A673 (cell line): ENCODE data around the gene RASL10A. TPM values are rescaled to one million over a fixed set of nuclear protein-coding genes. Genes with fewer than 3 reads are reported as not detected.

Experiments
- BruUV-seq: library from RNA; stranded (reverse); fragments of 400-500 nt; replicated peaks from 2 replicates; lab custom pipeline; 2021; lab: Mats Ljungman, UMichigan
- CTCF ChIA-PET: fragments of 300-600 bp; sonication (Branson Sonifier 250); formaldehyde crosslinking; loops from one replicate; lab custom pipeline; 2022; ENCODE audit warnings: antibody characterized with exemption; lab: Charles Lee
- POLR2A ChIA-PET: fragments of 300-600 bp; sonication (Branson Sonifier 250); formaldehyde crosslinking; loops from one replicate; lab custom pipeline; 2022; ENCODE audit warnings: antibody characterized with exemption; ENCODE audit not compliant: low non-redundant PET; lab: Charles Lee
- DNase-seq: peaks from one replicate; pipeline ENCODE4 v3.0.0-alpha.2; 2015; ENCODE audit warnings: low spot score
- H3K27ac ChIP-seq: fragments of 200-600 bp; sonication (generic); 2 replicates; pipeline ENCODE4 v1.5.1; 2016; ENCODE audit warnings: mixed run types, low read depth, mild to moderate bottlenecking, mixed read lengths, antibody characterized with exemption, low read length; ENCODE audit not compliant: poor library complexity, severe bottlenecking
- H3K27me3 ChIP-seq: fragments of 200-600 bp; sonication (generic); replicated peaks from 2 replicates; pipeline ENCODE4 v1.6.1; 2017; ENCODE audit warnings: mixed run types, low read depth, mild to moderate bottlenecking, mixed read lengths, antibody characterized with exemption, low read length; ENCODE audit not compliant: insufficient read depth, poor library complexity
- H3K36me3 ChIP-seq: fragments of 200-600 bp; sonication (generic); 2 replicates; pipeline ENCODE4 v1.6.1; 2016; ENCODE audit warnings: mixed run types, mild to moderate bottlenecking, mixed read lengths, antibody characterized with exemption, low read length; ENCODE audit not compliant: insufficient read depth, poor library complexity, severe bottlenecking
- H3K4me1 ChIP-seq: fragments of 200-600 bp; sonication (generic); 2 replicates; pipeline ENCODE4 v1.6.1; 2017; ENCODE audit warnings: mixed run types, mild to moderate bottlenecking, mixed read lengths, antibody characterized with exemption, low read length; ENCODE audit not compliant: insufficient read depth, poor library complexity, severe bottlenecking
- H3K4me3 ChIP-seq: fragments of 200-600 bp; sonication (generic); 2 replicates; pipeline ENCODE4 v1.5.1; 2016; ENCODE audit warnings: low read depth, mixed run types, mild to moderate bottlenecking, mixed read lengths, low read length; ENCODE audit not compliant: poor library complexity, severe bottlenecking
- H3K9me3 ChIP-seq: fragments of 200-600 bp; sonication (generic); 2 replicates; pipeline ENCODE4 v1.6.1; 2016; ENCODE audit warnings: mixed run types, low read depth, mild to moderate bottlenecking, mixed read lengths, antibody characterized with exemption, low read length; ENCODE audit not compliant: poor library complexity, severe bottlenecking
- EZH2 ChIP-seq: fragments of 200-600 bp; sonication (generic); IDR thresholded peaks from 2 replicates; pipeline ENCODE4 v1.6.1; 2017; ENCODE audit warnings: borderline replicate concordance, low read depth, mild to moderate bottlenecking, mixed read lengths, antibody characterized with exemption, low read length; ENCODE audit not compliant: poor library complexity, severe bottlenecking
- intact Hi-C: fragments of 100-400 bp; cut with micrococcal nuclease; formaldehyde crosslinking; loops from one replicate; pipeline ENCODE4 v1.10.0; 2022; ENCODE audit not compliant: unreplicated experiment
- total RNA-seq: library from RNA; stranded (reverse); gene quantifications from 2 replicates; pipeline ENCODE4 v1.2.3, GENCODE V29; 2021
- TF ChIP-seq, protein P1 (sequence below): fragments of 300-800, 200-600 bp; sonication (generic); conservative IDR thresholded peaks from 2 replicates; pipeline ENCODE4 v1.5.1; 2017; ENCODE audit warnings: low read depth, mild to moderate bottlenecking, antibody characterized with exemption, low read length, moderate library complexity, mixed read lengths

Gene RASL10A
- total RNA-seq, 1 experiment from 2014 or later, result not detected

DNA sequence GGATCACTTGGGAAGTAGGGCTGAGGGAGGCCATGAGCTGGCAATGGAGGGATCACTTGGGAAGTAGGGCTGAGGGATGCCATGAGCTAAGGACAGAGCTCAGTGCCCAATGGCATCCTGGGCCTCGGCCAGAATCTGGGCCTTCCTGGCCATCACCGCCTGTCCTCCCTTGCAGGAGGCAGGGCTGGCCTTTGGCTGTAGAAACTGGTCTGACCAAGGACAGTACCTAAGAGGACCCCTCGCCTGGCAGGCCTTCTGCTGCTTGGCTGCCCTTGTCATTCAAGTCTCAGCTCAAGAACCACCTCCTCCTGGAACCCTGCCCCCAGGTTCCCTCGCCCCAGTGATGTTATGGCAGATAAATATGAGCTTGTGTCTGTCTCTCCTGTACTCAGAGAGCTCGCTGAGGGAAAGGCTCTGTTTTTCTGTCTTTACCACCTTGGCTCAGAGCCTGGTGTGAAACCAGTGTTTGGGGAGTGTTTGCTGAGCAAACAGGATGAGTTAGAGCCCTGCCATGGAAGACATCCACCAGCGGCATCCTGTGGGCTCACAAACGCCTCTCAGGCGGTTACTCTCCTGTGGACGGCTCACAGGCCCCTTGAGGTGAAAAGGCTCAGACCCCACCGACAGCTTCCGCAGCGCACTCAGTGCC lies 19.3 kb upstream of the RASL10A start:
- H3K36me3 ChIP-seq, result peaks cover 3% of the 10 kb centered on the region
- POLR2A ChIA-PET, result no interaction called here

DNA sequence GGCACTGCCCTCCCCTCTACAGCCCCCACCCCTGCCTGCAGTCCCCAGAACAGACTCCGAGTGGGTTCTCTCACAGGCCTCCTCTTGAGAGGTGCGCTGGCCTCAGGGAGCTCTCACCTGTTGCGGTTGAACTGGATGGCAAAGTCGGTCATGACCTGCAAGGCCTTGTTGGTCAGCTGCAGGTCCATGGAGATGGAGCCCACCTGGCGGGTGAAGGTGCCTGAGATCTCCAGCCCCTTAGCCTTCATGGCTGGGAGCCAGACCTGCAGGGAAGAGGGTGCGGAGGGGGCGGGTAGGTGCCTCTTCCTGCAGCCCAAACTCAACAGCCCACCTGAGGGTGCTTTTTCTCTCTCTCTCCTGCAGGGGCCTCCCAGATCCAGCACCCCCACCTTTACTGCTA lies 18.7 kb upstream of the RASL10A start:
- ChIA-PET CTCF (no interaction called here), POLR2A (no interaction called here)
- Histone ChIP-seq H3K27me3 (no peaks in the 10 kb centered on the region), H3K27ac (no peak overlapping the region), H3K4me1 (peaks cover 6% of the 10 kb centered on the region), H3K9me3 (no peaks in the 10 kb centered on the region), H3K36me3 (peaks cover 3% of the 10 kb centered on the region), H3K4me3 (no peak overlapping the region)
- no peak for DNase-seq
- TF ChIP-seq EZH2, result no peak
- BruUV-seq, result no TSS peak
- intact Hi-C loops, result no loop called here

More for the DNA sequence above, 19.3 kb upstream of the RASL10A start:
- Histone ChIP-seq H3K9me3 (no peaks in the 10 kb centered on the region), H3K27ac (no peak overlapping the region), H3K4me3 (no peak overlapping the region), H3K27me3 (no peaks in the 10 kb centered on the region), H3K4me1 (peaks cover 6% of the 10 kb centered on the region)
- CTCF ChIA-PET, result no interaction called here
- TF ChIP-seq, protein P1, sequence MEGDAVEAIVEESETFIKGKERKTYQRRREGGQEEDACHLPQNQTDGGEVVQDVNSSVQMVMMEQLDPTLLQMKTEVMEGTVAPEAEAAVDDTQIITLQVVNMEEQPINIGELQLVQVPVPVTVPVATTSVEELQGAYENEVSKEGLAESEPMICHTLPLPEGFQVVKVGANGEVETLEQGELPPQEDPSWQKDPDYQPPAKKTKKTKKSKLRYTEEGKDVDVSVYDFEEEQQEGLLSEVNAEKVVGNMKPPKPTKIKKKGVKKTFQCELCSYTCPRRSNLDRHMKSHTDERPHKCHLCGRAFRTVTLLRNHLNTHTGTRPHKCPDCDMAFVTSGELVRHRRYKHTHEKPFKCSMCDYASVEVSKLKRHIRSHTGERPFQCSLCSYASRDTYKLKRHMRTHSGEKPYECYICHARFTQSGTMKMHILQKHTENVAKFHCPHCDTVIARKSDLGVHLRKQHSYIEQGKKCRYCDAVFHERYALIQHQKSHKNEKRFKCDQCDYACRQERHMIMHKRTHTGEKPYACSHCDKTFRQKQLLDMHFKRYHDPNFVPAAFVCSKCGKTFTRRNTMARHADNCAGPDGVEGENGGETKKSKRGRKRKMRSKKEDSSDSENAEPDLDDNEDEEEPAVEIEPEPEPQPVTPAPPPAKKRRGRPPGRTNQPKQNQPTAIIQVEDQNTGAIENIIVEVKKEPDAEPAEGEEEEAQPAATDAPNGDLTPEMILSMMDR, result no peak
- no peak for TF ChIP-seq EZH2
- DNase-seq, result no peak
- intact Hi-C loops, result no loop called here
- no TSS peak for BruUV-seq

DNA sequence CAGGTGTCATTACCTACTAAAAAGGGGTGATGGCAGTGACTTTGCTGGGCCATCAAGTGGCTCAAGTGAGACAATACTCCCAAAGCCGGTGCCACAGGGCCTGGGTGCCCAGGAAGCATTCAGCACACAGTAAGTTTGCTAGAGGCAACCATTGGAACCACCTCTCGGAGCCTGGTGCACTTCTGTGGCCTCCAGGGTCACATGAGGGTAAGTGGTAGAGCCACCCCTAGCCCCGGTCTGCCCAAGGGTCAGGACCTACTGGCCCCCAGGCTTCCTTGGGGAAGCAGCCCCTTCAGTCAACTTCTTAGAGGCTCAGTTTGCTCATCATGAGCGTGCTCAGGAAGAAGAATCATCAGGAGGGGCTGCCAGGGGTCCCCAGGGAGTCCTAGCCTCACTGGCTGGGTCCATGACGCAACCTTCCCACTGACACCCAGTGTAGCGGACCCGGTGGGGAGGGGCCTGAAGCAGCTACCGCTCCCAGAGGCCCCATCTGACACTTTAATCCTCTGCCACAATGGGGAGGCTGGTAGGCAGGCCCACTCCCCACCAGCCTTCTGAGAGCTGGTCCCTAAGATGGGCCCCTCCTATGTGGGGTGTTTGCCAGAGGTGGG lies 17.5 kb upstream of the RASL10A start:
- DNase-seq, result peak; percentile 54
- POLR2A ChIA-PET, result no interaction called here
- BruUV-seq, result no TSS peak

More for the DNA sequence above, 17.5 kb upstream of the RASL10A start:
- Histone ChIP-seq H3K4me3 (no peak overlapping the region), H3K4me1 (peaks cover 6% of the 10 kb centered on the region), H3K9me3 (no peaks in the 10 kb centered on the region), H3K27me3 (no peaks in the 10 kb centered on the region), H3K36me3 (no peaks in the 10 kb centered on the region), H3K27ac (peak overlapping the region; percentile 63)
- CTCF ChIA-PET, result no interaction called here
- intact Hi-C loops, result no loop called here
- TF ChIP-seq, protein P1, result no peak
- no peak for TF ChIP-seq EZH2
